Upper lobe of left lung (tissue), 6 donors: ENCODE data around the gene ANKRD28. TPM values are rescaled to one million over a fixed set of nuclear protein-coding genes. Genes with fewer than 3 reads are reported as not detected.

Experiments
- ATAC-seq, 2 donors: fragments of 200-7000 bp; cut with Tn5 transposase; one replicate each; pipeline ENCODE4 v1.9.1; 2022; ENCODE audit warnings: mild to moderate bottlenecking in 2 of 2, moderate library complexity in 2 of 2; ENCODE audit not compliant: low FRiP score in 2 of 2
- DNase-seq, 2 donors: peaks; one replicate each; pipeline ENCODE4 v3.0.0-alpha.2; 2019 to 2020
- H3K27ac ChIP-seq, 4 donors: fragments of 200-600 bp; sonication (generic); one replicate each; pipeline ENCODE4 v1.5.1; 2016 to 2019
- H3K27me3 ChIP-seq, 4 donors: fragments of 200-600 bp; sonication (generic); one replicate each; pipeline ENCODE4 v1.5.1; 2017 to 2019
- H3K36me3 ChIP-seq, 4 donors: fragments of 200-600 bp; sonication (generic); one replicate each; pipeline ENCODE4 v1.5.1; 2016 to 2019
- H3K4me1 ChIP-seq, 4 donors: fragments of 200-600 bp; sonication (generic); one replicate each; pipeline ENCODE4 v1.5.1; 2018 to 2019
- H3K4me3 ChIP-seq, 4 donors: fragments of 200-600 bp; sonication (generic); one replicate each; pipeline ENCODE4 v1.5.1; 2017 to 2019; ENCODE audit warnings: mild to moderate bottlenecking in 2 of 4, moderate library complexity in 1 of 4
- H3K9me3 ChIP-seq, 4 donors: fragments of 200-600 bp; sonication (generic); one replicate each; pipeline ENCODE4 v1.5.1; 2018 to 2019
- CTCF ChIP-seq, 6 experiments: fragments of 450-650 bp in 4 of 6; fragments of 200-600 bp in 2 of 6; sonication (generic) in 2 of 6; IDR thresholded peaks; one replicate each; pipeline ENCODE4 v1.5.1; 2016 to 2019; ENCODE audit warnings: antibody characterized with exemption in 6 of 6
- EP300 ChIP-seq, 4 donors: sonication (generic); formaldehyde crosslinking; IDR thresholded peaks; one replicate each; pipeline ENCODE4 v1.5.1; 2017; ENCODE audit warnings: antibody characterized with exemption in 4 of 4, control low read depth in 2 of 4
- POLR2A ChIP-seq, 4 donors: fragments of 450-650 bp; IDR thresholded peaks; one replicate each; pipeline ENCODE4 v1.5.1; 2016 to 2017; ENCODE audit warnings: antibody characterized with exemption in 4 of 4, mild to moderate bottlenecking in 2 of 4
- POLR2AphosphoS5 ChIP-seq, 2 donors: sonication (generic); formaldehyde crosslinking; IDR thresholded peaks; one replicate each; pipeline ENCODE4 v1.5.1; 2017; ENCODE audit warnings: antibody characterized with exemption in 2 of 2
- WGBS, 2 donors: methylation state at CpG; one replicate each; pipeline ENCODE4 v1.1.5; 2017 to 2018; 5-methylcytosine and 5-hydroxymethylcytosine counted together
- total RNA-seq, 6 donors: library from RNA; depleted of rRNA in 4 of 6; stranded (reverse); fragments of >200 nt in 4 of 6; gene quantifications; one replicate each; pipeline versions ENCODE4 v1.1.0 to v1.2.1, GENCODE V29; 2016 to 2021
- donor health status: DM: no; HTN: no; CAD: no; lungs with moderate emphysema.
- donor health status: DM: no; HTN: yes; CAD: no; lungs with severe emphysema.

The ANKRD28 gene
- total RNA-seq, 6 donors from 2014 or later, result 31.6 to 107 (median 55.5) TPM

DNA sequence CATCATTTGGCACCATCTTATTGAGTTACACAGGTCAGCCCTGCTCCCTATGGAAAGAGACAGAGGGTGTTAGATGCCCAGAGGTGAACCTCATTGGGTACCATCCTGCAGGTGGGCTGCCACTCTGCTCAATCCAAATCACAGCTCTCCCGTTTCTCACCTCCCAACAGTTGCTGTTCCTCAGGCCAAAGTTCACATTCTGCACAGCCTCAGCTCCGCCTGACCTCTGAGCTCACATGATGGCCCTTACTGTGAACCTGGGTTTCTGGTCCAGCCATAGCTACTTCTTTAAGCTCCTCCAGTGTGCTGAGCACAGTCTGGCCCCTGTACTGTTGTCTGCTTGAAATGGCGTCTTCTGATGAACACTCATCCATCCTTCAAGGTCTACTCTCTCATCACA lies 148.4 kb downstream of the ANKRD28 start:
- ATAC-seq (no peak), DNase-seq (no peak)
- no peaks in the 10 kb centered on the region for H3K27me3 ChIP-seq
- TF ChIP-seq EP300 (IDR thresholded peaks at IDR 0.05) (no peak), POLR2A (IDR thresholded peaks at IDR 0.05) (no peak), CTCF (IDR thresholded peaks at IDR 0.05) (no peak), POLR2AphosphoS5 (IDR thresholded peaks at IDR 0.05) (no peak)
- H3K4me3 ChIP-seq, result no peak overlapping the region
- H3K36me3 ChIP-seq, result peaks cover 0 to 4% (median 2%) of the 10 kb centered on the region in 4 donors
- H3K9me3 ChIP-seq, result no peaks in the 10 kb centered on the region
- H3K4me1 ChIP-seq, result peaks cover 6 to 17% (median 9%) of the 10 kb centered on the region in 4 donors
- 94 to 100% methylated on average over 2 to 3 of the region's 3 CpGs for WGBS, 2 donors
- no peak overlapping the region for H3K27ac ChIP-seq

GRCh38 chr3:15647611-15648167 lies 150.1 kb downstream of the ANKRD28 start:
- Histone ChIP-seq H3K9me3 (no peaks in the 10 kb centered on the region), H3K27ac (peak overlapping the region in 1 of 4 donors; percentile 6), H3K27me3 (no peaks in the 10 kb centered on the region), H3K4me3 (no peak overlapping the region), H3K4me1 (peaks cover 6 to 17% (median 9%) of the 10 kb centered on the region in 4 donors), H3K36me3 (peaks cover 0 to 5% (median 2%) of the 10 kb centered on the region in 4 donors)
- 55% methylated on average over 4 of the region's 4 CpGs for WGBS, 2 donors
- TF ChIP-seq CTCF (IDR thresholded peaks at IDR 0.05), result no peak
- no peak for DNase-seq
- ATAC-seq, result peak in 1 of 2 donors; percentile 43

DNA sequence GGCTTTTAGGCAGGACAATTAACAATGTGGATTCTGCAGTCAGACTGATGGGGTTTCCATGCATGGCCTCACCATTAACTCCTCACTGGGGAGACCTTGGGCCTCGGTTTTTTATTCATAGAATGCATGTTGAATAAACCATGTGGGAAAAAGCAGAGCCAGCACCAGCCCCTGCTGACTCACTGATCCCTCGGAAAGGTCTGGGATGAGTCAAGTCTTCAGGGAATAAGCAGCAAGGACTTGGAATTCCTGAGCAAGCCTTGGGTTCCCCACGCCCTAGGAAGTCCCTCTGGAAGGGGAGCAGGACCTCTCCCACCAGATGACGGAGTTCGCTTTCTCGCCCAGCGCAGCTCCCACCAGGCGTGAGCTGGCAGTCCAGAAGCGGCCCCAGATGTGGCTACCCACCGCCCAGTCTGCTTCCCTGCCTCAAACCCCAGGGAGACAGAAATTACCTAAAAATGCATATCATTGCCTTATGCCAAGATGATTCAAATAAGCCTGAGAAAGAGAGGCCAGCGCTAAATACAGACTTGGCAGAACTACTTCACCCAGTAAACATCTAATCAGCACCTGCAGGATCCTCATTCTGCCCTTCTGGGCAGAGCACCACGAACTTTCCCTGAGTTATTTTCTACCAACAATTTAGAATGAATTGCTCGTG lies 150.8 kb downstream of the ANKRD28 start:
- peak overlapping the region in 1 of 4 donors; percentile 6 for H3K27ac ChIP-seq
- no peak for DNase-seq

DNA sequence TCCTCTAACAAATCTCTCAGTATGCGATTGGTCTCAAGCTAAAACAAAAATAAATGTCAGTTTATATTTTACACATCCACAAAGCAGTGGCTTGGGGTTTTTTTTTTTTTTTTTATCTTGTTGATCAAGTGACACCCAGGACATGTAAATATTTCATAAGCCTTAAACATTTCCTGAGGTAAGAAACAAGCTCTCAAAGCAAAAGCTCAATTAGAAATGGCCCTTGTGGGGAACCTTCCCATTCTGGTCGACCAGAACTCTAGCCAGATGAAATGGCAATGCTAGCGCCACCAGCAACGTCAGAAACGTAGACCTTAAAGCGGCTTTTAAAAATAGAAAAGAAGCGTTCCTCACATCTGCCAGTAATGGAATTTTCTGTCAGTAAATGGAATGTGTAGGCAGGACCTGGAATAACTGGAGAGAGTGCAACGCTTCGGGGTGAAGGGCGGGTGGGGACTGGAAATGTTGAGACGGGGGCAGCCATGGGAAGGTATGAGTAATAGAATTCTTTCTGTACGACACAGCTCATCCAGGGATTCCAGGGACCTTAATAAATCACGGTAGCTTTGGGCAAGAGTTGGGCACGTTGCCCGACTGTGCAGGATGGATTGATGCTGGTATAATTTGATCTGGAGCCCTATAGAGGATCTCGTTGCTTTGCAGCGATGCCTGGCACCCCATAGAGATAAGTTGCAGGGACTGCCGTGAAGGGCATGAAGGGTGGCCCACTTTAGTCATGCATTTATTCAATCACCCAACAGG lies 151.9 kb downstream of the ANKRD28 start:
- Histone ChIP-seq H3K9me3 (no peaks in the 10 kb centered on the region), H3K27ac (no peak overlapping the region), H3K27me3 (no peaks in the 10 kb centered on the region), H3K4me1 (peaks cover 6 to 17% (median 9%) of the 10 kb centered on the region in 4 donors), H3K4me3 (no peak overlapping the region), H3K36me3 (peaks cover 0 to 5% (median 2%) of the 10 kb centered on the region in 4 donors)
- TF ChIP-seq EP300 (IDR thresholded peaks at IDR 0.05) (no peak), CTCF (IDR thresholded peaks at IDR 0.05) (no peak), POLR2AphosphoS5 (IDR thresholded peaks at IDR 0.05) (no peak), POLR2A (IDR thresholded peaks at IDR 0.05) (no peak)
- ATAC-seq, result peak in 1 of 2 donors; percentile 78
- DNase-seq, result no peak
- WGBS, 2 donors, result 83 to 91% methylated on average over 18 of the region's 18 CpGs

More for the DNA sequence above, 150.8 kb downstream of the ANKRD28 start:
- H3K9me3 ChIP-seq, result no peaks in the 10 kb centered on the region
- no peaks in the 10 kb centered on the region for H3K27me3 ChIP-seq
- 65 to 67% methylated on average over 13 of the region's 13 CpGs for WGBS, 2 donors
- peak in 1 of 2 donors; percentile 93 for ATAC-seq
- H3K36me3 ChIP-seq, result peaks cover 0 to 5% (median 2%) of the 10 kb centered on the region in 4 donors
- no peak for TF ChIP-seq POLR2A (IDR thresholded peaks at IDR 0.05)
- TF ChIP-seq POLR2AphosphoS5 (IDR thresholded peaks at IDR 0.05), result no peak
- TF ChIP-seq EP300 (IDR thresholded peaks at IDR 0.05), result no peak
- TF ChIP-seq CTCF (IDR thresholded peaks at IDR 0.05), result no peak
- peaks cover 6 to 17% (median 9%) of the 10 kb centered on the region in 4 donors for H3K4me1 ChIP-seq
- no peak overlapping the region for H3K4me3 ChIP-seq
